Ectodermal cell (in vitro differentiated cells): ENCODE measurements around the gene RGP1.
A peak's percentile ranks its signal among the peaks of the same experiment; 100 is the strongest.

ENCODE experiments used
- H3K27ac ChIP-seq: 2 replicates; pipeline ENCODE4 v1.7.0; 2013; ENCODE audit warnings: mild to moderate bottlenecking, low read depth, low read length; ENCODE audit not compliant: insufficient read depth, poor library complexity, severe bottlenecking
- H3K27me3 ChIP-seq: 2 replicates; pipeline ENCODE4 v1.7.0; 2013; ENCODE audit warnings: mild to moderate bottlenecking, low read length; ENCODE audit not compliant: insufficient read depth, control insufficient read depth, poor library complexity, severe bottlenecking
- H3K36me3 ChIP-seq: one replicate; pipeline ENCODE4 v1.7.0; 2013; ENCODE audit warnings: low read length; ENCODE audit not compliant: control insufficient read depth, insufficient read depth
- H3K4me1 ChIP-seq: one replicate; pipeline ENCODE4 v1.7.0; 2013; ENCODE audit warnings: low read length; ENCODE audit not compliant: control insufficient read depth, insufficient read depth
- H3K4me3 ChIP-seq: 2 replicates; pipeline ENCODE4 v1.7.0; 2013; ENCODE audit warnings: low read depth, low read length, control low read depth; ENCODE audit not compliant: insufficient read depth
- H3K9me3 ChIP-seq: 2 replicates; pipeline ENCODE4 v1.7.0; 2013; ENCODE audit warnings: mild to moderate bottlenecking, low read length, moderate library complexity; ENCODE audit not compliant: control insufficient read depth
- WGBS, 2 experiments: methylation state at CpG; one replicate each; pipeline ENCODE4 v1.1.7; 2013; ENCODE audit warnings: missing lambda C conversion rate in 2 of 2; 5-methylcytosine and 5-hydroxymethylcytosine counted together

The RGP1 gene

DNA sequence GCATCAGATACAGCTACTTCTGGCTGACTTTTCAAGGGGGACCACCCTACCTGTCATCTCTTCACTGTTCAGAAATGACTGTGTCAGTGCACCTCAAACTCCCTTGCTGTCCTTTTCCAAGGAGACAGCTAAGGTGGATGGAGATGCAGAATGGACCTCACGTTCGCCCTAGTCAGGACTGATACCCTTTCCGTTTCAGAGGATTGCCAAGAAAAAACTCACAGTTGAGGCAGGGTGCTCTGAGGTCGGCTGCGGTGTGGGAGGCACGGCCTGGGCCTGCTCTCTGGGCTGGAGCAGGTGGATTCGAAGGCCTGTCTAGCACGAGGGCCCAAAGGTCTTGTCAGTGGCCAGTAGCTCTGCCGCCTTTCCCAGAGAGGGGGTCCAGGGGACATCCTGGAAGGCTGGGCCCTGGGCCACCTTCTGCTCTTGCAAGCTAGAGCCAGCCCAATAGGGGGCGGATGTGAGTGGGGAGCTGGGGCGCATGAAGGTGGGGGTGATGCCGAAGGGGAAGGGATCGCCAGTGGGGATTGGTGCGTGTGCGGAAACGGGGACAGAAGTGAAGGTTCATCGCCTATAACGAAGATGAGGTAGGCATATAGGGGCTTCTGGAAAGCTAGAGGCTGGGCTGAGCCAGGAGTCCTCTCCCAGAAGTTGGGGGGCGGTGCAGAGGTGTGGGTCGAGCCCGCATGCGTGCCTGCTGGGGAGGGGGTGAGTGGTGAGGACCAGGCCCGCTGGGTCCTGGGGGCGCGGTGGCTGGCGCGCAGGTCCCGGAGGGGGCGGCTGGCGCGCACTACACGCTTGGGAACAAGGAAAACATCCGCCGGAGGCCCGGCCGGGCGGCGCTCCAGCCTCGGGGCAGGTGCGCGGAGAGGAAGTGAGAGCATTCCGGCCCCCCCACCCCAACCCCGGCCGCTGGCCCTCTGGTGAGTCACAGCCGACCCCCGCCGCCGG is 7.5 kb downstream of the RGP1 start:
- H3K36me3 ChIP-seq, result peaks cover 9% of the 10 kb centered on the region
- H3K27me3 ChIP-seq, result no peaks in the 10 kb centered on the region
- WGBS, 2 experiments, result 13 to 14% methylated on average over 48 of the region's 48 CpGs
- peak overlapping the region; percentile 79 for H3K4me3 ChIP-seq
- peaks cover 10% of the 10 kb centered on the region for H3K4me1 ChIP-seq
- H3K27ac ChIP-seq, result peak overlapping the region; percentile 81
- no peaks in the 10 kb centered on the region for H3K9me3 ChIP-seq

DNA sequence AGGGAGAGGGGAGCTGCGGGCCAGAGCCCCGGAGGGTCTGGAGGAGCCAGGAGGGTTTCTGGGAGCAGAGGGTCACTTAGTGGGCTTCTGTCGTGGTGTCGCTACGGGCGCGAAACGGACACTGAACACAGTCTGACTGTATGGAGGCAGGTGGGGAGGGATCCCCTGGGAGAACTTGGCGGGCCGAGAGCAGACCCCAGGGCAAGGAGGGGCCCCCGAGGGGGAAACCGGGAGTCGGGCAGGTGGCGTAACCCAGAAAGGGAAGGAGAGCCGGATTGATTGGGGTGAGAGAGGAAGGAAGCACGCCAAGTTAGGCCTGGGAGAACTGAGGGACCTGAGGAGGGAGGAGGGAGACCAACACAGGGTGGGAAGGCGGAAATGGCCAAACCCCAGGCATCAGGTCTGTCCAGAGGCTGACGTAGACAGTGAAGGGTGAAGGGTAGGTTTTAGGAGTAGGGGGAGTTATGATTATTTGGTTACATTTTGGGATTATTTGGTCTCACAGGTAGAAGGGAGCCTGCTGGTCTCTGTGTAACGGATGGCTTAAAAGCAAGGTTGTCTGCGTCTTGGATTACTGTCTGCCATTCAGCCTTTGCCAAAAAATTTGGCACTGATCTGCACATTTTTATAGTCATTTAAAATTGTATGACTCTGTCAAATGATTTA is 8.3 kb downstream of the RGP1 start:
- Histone ChIP-seq H3K9me3 (no peaks in the 10 kb centered on the region), H3K27ac (peak overlapping the region; percentile 81), H3K36me3 (peaks cover 9% of the 10 kb centered on the region), H3K27me3 (no peaks in the 10 kb centered on the region), H3K4me1 (peaks cover 10% of the 10 kb centered on the region), H3K4me3 (peak overlapping the region; percentile 79)
- 2 to 3% methylated on average over 20 of the region's 20 CpGs for WGBS, 2 experiments

DNA sequence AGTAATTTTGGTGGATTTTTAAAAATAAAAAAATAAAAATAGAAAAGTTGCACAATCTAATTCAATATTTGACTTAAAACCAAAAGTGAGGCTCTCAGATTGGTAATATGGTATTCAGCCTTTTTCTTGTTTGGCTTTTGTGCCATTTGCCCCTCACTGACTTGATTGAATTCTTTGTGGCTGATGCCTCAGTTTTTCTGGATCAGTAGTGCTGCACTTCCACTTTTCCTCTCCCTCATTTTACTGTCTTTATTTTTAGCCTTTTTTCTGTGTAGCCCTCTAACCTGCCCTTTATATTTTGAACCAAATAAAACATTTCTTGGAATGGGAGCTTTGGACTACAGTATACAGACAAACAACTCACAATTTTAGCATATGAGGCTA is 8.8 kb downstream of the RGP1 start:
- H3K27me3 ChIP-seq, result no peaks in the 10 kb centered on the region
- H3K4me3 ChIP-seq, result peak overlapping the region; percentile 79
- H3K9me3 ChIP-seq, result no peaks in the 10 kb centered on the region
- H3K4me1 ChIP-seq, result peaks cover 10% of the 10 kb centered on the region
- no peak overlapping the region for H3K27ac ChIP-seq
- H3K36me3 ChIP-seq, result peaks cover 5% of the 10 kb centered on the region

DNA sequence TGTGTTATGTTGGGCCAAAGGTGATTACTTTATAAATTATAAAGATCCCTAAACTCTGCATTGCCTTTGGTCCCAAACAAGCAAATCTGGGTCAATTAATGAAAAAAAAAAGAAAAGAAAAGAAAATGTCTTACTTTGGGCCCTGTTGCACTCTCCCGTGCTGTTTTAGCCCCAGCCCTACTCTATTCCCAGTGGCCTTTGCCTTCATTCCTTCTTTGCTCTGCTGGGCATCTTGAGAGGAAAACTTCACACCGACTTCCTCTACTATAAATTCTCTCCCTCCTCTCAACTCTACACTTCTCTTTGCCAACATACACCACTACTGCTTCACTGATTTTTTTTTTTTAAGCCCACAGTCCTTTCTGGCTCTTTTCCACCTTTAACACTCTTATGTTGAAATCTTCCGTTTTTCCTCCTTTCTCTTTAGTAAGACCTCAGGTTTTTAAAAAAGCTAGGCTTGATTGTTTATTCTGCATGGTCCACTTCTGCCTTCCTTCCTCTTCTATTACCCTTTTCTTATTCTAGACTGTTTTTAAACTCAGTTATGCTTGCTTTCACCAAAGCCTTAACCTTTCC is 9.5 kb downstream of the RGP1 start:
- Histone ChIP-seq H3K36me3 (no peaks in the 10 kb centered on the region), H3K4me3 (no peak overlapping the region), H3K4me1 (peaks cover 10% of the 10 kb centered on the region), H3K27me3 (no peaks in the 10 kb centered on the region), H3K9me3 (no peaks in the 10 kb centered on the region), H3K27ac (no peak overlapping the region)
- 79 to 83% methylated on average over 3 of the region's 3 CpGs for WGBS, 2 experiments

DNA sequence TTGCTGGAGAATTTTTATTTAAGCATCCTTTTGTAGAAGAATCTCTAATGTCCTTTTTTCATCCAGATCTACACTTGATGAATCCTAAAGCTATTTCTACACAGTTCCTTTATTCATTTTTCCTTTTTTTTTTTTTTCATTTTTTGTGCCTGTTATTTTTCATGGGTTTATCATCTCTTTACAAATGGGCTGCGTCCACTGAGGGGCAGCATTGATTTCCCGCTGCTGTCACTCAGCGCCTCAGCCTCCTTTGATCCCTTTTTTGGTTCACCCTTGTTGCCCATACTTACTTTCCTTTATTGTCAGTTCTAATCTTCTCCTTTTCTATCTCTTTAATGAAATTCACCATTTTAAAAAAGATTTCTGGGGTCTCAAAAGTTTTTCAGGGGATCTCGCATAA is 10.7 kb downstream of the RGP1 start:
- Histone ChIP-seq H3K27ac (no peak overlapping the region), H3K4me1 (peaks cover 10% of the 10 kb centered on the region), H3K36me3 (no peaks in the 10 kb centered on the region), H3K4me3 (no peak overlapping the region), H3K9me3 (no peaks in the 10 kb centered on the region), H3K27me3 (no peaks in the 10 kb centered on the region)
- WGBS, 2 experiments, result 84 to 87% methylated on average over 4 of the region's 4 CpGs

DNA sequence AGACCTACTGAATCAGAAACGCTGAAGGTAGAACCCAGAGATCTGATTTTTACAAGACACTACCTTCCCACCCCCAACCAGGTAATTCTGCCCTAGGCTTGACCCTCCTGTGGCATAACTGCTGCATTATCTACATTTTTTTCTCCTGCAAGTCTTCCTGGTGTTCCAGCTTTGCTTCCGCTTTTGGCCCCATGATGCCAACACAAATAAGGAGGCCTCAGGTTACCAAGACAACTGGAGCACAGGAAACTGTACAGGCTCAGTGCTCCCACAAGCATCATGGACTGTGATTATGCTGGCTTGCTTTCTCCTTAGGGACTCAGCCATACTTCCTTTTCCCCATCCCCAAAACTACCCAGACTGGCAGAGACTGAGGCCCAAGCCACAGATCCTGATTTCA is 11.6 kb downstream of the RGP1 start:
- no peaks in the 10 kb centered on the region for H3K27me3 ChIP-seq
- H3K27ac ChIP-seq, result no peak overlapping the region
- peaks cover 10% of the 10 kb centered on the region for H3K4me1 ChIP-seq
- 90 to 91% methylated on average over 2 of the region's 2 CpGs for WGBS, 2 experiments
- no peaks in the 10 kb centered on the region for H3K36me3 ChIP-seq
- H3K4me3 ChIP-seq, result no peak overlapping the region
- no peaks in the 10 kb centered on the region for H3K9me3 ChIP-seq

DNA sequence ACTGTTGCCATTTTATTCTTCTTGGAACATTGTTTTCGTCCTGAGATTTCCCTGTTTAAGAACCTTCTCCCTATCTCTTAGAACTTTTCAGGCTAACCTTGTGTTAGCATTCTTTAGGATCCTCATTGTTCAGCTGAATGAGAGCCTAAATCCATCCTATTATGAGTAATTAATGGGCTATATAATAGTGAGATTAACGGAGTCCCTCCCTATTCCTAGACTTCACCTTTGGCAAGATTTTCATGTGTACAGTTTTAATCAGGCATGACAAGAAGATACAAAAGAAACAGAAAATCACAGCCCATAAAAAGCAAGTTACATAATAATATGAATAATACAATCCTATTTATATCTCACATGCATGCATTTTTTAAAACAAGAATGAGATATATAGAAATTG is 14.1 kb downstream of the RGP1 start:
- Histone ChIP-seq H3K4me1 (peaks cover 5% of the 10 kb centered on the region), H3K27me3 (no peaks in the 10 kb centered on the region), H3K27ac (no peak overlapping the region), H3K9me3 (no peaks in the 10 kb centered on the region), H3K36me3 (no peaks in the 10 kb centered on the region), H3K4me3 (no peak overlapping the region)
- 83 to 100% methylated on average over 1 to 2 of the region's 2 CpGs for WGBS, 2 experiments

DNA sequence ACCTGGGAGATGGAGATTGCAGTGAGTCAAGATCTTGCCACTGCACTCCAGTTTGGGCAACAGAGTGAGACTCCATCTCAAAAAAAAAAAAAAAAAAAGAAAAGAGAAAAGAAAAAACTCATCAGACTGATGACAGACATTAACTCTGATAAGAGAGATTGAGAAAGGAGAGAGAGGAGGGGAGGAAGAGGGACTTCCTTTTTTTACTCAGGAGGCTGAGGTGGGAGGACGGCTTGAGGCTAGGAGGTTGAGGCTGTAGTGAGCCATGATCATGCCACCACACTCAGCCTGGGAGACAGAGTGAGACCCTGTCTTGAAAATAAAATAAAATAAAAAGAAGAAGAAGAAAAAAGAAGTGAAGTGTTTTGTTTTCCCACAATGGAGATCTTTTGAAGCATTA is 14.7 kb downstream of the RGP1 start:
- no peaks in the 10 kb centered on the region for H3K27me3 ChIP-seq
- H3K9me3 ChIP-seq, result no peaks in the 10 kb centered on the region
- H3K36me3 ChIP-seq, result no peaks in the 10 kb centered on the region
- 100% methylated on average over 1 of the region's 1 CpG for WGBS, 2 experiments
- no peak overlapping the region for H3K27ac ChIP-seq
- H3K4me1 ChIP-seq, result no peaks in the 10 kb centered on the region
- H3K4me3 ChIP-seq, result no peak overlapping the region

DNA sequence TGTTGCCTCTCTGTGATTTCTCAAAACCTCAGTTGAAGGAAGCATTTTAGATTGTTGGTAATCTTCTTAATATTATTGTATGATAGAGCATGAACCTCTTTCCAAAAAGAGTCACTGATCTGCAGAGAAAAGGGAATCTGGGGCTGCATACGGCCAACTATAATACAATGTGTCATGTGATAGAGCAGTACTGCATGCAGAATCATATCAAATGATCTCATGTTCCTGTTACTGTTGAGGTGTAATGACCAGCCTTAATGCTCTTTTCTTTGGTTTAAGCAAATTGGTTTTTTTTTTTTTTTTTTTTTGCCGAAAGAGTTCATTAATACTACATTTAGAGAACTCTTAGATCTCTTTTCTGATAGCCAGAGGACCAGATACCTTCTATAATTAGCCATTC is 17.9 kb downstream of the RGP1 start:
- no peaks in the 10 kb centered on the region for H3K36me3 ChIP-seq
- no peaks in the 10 kb centered on the region for H3K4me1 ChIP-seq
- no peaks in the 10 kb centered on the region for H3K9me3 ChIP-seq
- H3K27me3 ChIP-seq, result no peaks in the 10 kb centered on the region
- 100% methylated on average over 1 of the region's 2 CpGs for WGBS, 2 experiments
- H3K27ac ChIP-seq, result no peak overlapping the region
- H3K4me3 ChIP-seq, result no peak overlapping the region

DNA sequence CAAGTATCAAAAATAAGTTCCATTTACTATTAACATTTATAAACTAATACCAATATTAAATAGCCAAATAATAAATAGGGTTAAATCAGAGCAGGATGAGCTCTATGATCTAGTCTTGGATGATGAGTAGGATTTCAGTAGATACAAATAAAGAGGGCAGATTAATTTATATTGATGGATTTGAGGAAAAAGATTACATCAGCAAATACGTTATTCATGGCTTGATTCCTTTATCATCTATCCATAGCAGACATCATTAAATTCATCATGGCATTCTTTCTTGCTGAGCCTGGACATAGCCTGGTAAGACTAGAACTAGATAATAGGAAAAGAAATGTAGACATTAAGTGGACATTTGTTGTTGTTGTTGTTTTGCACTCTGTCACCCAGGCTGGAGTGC is 18.4 kb downstream of the RGP1 start:
- 100% methylated on average over 1 of the region's 1 CpG; no CpG with 5 or more reads in 1 of the 2 experiments for WGBS, 2 experiments
- H3K4me3 ChIP-seq, result no peak overlapping the region

More for the DNA sequence above, 18.4 kb downstream of the RGP1 start:
- H3K27me3 ChIP-seq, result no peaks in the 10 kb centered on the region
- no peaks in the 10 kb centered on the region for H3K4me1 ChIP-seq
- H3K9me3 ChIP-seq, result no peaks in the 10 kb centered on the region
- no peaks in the 10 kb centered on the region for H3K36me3 ChIP-seq
- H3K27ac ChIP-seq, result no peak overlapping the region
